ENCODE data around the gene KRT32.

DNA sequence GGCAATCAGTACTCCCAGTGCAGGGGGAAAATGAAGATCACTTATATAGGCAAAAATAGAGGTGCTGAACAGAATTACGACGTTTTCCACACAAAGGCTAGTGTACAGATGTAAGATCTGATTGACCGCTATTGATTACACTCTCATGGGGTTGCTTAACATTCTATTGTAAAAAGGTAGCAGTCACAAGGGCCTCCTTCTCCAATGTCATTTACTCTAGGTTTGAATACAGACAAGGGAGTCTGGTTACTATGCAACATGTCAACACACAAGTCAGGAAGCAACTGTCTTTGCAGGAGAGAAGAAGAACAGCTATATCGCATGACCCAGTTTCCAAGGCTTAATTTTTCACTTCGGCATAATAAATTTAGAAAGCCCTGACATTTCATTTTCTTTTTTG, 50.7 kb downstream of the KRT32 start:
- no peak for TF ChIP-seq EZH2 (IDR thresholded peaks at IDR 0.05)
- no peak for TF ChIP-seq POLR2AphosphoS5 (IDR thresholded peaks at IDR 0.05; ENCODE audit: borderline replicate concordance, low read depth, low read length)
- TF ChIP-seq FOXP2 (optimal IDR thresholded peaks at IDR 0.05; ENCODE audit: control extremely low read depth, extremely low read length, insufficient read depth) = no peak
